Measurements from ENCODE around the gene RAMP3. TPM values are rescaled to one million over a fixed set of nuclear protein-coding genes. Genes with fewer than 3 reads are reported as not detected.

Gene RAMP3
- total and polyA plus RNA-seq, 9 of the 15 experiments (the other 6 are each of a cell fraction or from before 2014, with no cell fraction given), result not detected

DNA sequence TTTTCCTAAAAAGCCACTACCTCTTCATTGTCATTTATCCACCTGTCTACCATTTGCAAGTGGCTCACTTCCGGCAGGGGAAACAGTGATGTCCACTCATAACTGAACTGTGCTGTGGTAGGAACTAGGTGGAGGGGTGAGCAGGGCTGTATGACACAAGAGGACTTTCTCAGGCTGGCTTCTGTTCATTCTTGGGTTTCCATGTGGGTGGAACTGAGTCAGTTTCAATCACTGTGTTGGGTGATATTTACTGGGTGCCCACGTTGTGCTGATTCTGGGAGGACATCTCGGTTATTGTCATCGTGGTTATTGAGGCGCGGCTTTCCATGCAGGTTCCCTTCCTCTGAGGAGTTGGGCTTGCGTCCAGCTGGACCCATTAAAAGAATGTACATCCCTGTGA, 38.8 kb downstream of the RAMP3 start:
- H3K4me1 ChIP-seq (replicated peaks in 1 of 2; ENCODE audit: control insufficient read depth in 2 of 2, insufficient read depth in 2 of 2, low read length in 2 of 2), result no peaks in the 10 kb centered on the region
- CTCF ChIA-PET (ENCODE audit: low intra/inter-chr PET ratio), result no interaction called here
- FAIRE-seq, result no peak
- no peak overlapping the region for H3K4me3 ChIP-seq
- no TSS peak for BruUV-seq (replicated peaks)
- in situ Hi-C loops (cut with MboI) (no loop called here), intact Hi-C loops (cut with micrococcal nuclease) (no loop called here)
- H3K27me3 ChIP-seq (ENCODE audit: control insufficient read depth in 2 of 2, insufficient read depth in 2 of 2, low read length in 2 of 2), result peaks cover 3 to 32% of the 10 kb centered on the region in 2 experiments; a peak in 4 of 5 replicates
- no peak overlapping the region for H3K9ac ChIP-seq (ENCODE audit: insufficient read depth in 1 of 2, low read depth in 2 of 2, low read length in 2 of 2)
- H3K36me3 ChIP-seq (ENCODE audit: control insufficient read depth, insufficient read depth, low read length), result no peaks in the 10 kb centered on the region
- H3K79me2 ChIP-seq (ENCODE audit: control insufficient read depth, insufficient read depth, low read length), result no peaks in the 10 kb centered on the region
- no peak overlapping the region for H2AFZ ChIP-seq (ENCODE audit: low read depth, low read length)
- no peak overlapping the region for H3K27ac ChIP-seq (ENCODE audit: extremely low read depth, low read depth, low read length)
- H4K20me1 ChIP-seq (replicated peaks; ENCODE audit: control insufficient read depth, insufficient read depth, low read length), result no peaks in the 10 kb centered on the region
- ATAC-seq, result no peak
- 4% methylated on average over 7 of the region's 7 CpGs for WGBS (ENCODE audit: insufficient coverage, low coverage, missing lambda C conversion rate)
- no peaks in the 10 kb centered on the region for H3K9me1 ChIP-seq (ENCODE audit: control insufficient read depth, insufficient read depth, low read length)
- H3K9me3 ChIP-seq (replicated peaks; ENCODE audit: control insufficient read depth, insufficient read depth, low read depth, low read length), result no peaks in the 10 kb centered on the region
- no peak overlapping the region for H3K4me2 ChIP-seq (ENCODE audit: insufficient read depth, low read length)
- TF ChIP-seq, protein P1, sequence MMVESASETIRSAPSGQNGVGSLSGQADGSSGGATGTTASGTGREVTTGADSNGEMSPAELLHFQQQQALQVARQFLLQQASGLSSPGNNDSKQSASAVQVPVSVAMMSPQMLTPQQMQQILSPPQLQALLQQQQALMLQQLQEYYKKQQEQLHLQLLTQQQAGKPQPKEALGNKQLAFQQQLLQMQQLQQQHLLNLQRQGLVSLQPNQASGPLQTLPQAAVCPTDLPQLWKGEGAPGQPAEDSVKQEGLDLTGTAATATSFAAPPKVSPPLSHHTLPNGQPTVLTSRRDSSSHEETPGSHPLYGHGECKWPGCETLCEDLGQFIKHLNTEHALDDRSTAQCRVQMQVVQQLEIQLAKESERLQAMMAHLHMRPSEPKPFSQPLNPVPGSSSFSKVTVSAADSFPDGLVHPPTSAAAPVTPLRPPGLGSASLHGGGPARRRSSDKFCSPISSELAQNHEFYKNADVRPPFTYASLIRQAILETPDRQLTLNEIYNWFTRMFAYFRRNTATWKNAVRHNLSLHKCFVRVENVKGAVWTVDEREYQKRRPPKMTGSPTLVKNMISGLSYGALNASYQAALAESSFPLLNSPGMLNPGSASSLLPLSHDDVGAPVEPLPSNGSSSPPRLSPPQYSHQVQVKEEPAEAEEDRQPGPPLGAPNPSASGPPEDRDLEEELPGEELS (CRISPR knock-in tag; IDR thresholded peaks at IDR 0.05; ENCODE audit: borderline replicate concordance), result no peak
- TF ChIP-seq ZNF175 (CRISPR knock-in tag; IDR thresholded peaks at IDR 0.05; ENCODE audit: low read depth) (no peak), POLR3A (IDR thresholded peaks at IDR 0.05; ENCODE audit: borderline replicate concordance, extremely low read depth, insufficient read depth, insufficient read length) (no peak), RBM17 (IDR thresholded peaks at IDR 0.05; ENCODE audit: borderline replicate concordance, low read depth, low read length) (no peak), HDAC2 (IDR thresholded peaks at IDR 0.05) (no peak), MTA2 (IDR thresholded peaks at IDR 0.05; ENCODE audit: low read depth) (no peak), GTF2F1 (IDR thresholded peaks at IDR 0.05; ENCODE audit: low read depth, low read length) (no peak), POLR2AphosphoS5 (IDR thresholded peaks at IDR 0.05; ENCODE audit: control insufficient read depth, insufficient read depth, low read depth, low read length) (no peak), PURB (CRISPR knock-in tag; IDR thresholded peaks at IDR 0.05; ENCODE audit: low read depth) (no peak), ZNF696 (CRISPR knock-in tag; conservative IDR thresholded peaks at IDR 0.05) (no peak), MCM3 (IDR thresholded peaks at IDR 0.05) (no peak), SAFB (IDR thresholded peaks at IDR 0.05; ENCODE audit: borderline replicate concordance, low read depth, low read length) (no peak)
- TF ChIP-seq, protein P2, sequence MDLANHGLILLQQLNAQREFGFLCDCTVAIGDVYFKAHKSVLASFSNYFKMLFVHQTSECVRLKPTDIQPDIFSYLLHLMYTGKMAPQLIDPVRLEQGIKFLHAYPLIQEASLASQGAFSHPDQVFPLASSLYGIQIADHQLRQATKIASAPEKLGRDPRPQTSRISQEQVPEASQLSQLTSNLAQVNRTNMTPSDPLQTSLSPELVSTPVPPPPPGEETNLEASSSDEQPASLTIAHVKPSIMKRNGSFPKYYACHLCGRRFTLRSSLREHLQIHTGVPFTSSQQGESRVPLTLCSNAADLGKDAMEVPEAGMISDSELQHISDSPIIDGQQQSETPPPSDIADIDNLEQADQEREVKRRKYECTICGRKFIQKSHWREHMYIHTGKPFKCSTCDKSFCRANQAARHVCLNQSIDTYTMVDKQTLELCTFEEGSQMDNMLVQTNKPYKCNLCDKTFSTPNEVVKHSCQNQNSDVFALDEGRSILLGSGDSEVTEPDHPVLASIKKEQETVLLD (IDR thresholded peaks at IDR 0.05), result no peak
- TF ChIP-seq, protein P3, sequence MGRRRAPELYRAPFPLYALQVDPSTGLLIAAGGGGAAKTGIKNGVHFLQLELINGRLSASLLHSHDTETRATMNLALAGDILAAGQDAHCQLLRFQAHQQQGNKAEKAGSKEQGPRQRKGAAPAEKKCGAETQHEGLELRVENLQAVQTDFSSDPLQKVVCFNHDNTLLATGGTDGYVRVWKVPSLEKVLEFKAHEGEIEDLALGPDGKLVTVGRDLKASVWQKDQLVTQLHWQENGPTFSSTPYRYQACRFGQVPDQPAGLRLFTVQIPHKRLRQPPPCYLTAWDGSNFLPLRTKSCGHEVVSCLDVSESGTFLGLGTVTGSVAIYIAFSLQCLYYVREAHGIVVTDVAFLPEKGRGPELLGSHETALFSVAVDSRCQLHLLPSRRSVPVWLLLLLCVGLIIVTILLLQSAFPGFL (CRISPR knock-in tag; IDR thresholded peaks at IDR 0.05), result no peak
- TF ChIP-seq, protein P4, sequence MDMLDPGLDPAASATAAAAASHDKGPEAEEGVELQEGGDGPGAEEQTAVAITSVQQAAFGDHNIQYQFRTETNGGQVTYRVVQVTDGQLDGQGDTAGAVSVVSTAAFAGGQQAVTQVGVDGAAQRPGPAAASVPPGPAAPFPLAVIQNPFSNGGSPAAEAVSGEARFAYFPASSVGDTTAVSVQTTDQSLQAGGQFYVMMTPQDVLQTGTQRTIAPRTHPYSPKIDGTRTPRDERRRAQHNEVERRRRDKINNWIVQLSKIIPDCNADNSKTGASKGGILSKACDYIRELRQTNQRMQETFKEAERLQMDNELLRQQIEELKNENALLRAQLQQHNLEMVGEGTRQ (CRISPR knock-in tag; IDR thresholded peaks at IDR 0.05), result no peak
- no peak for DNase-seq (ENCODE audit: extremely low read depth in 1 of 4, low spot score in 3 of 4)
- POLR2A ChIA-PET, result no interaction called here
